HL-60 (cell line): ENCODE data around the gene KRTAP10-1.

Experiments
- DNase-seq, 2 experiments: peaks; one replicate each; pipeline ENCODE4 v3.0.0-alpha.2; 2010 to 2020; ENCODE audit warnings: low read depth in 1 of 2, low spot score in 1 of 2
- H3K27ac ChIP-seq: fragments of 250-450 bp; sonication (Bioruptor Pico); replicated peaks from 2 replicates; pipeline ENCODE4 v1.5.1; 2020; ENCODE audit warnings: mild to moderate bottlenecking, moderate library complexity
- H3K27me3 ChIP-seq: fragments of 250-450 bp; sonication (Bioruptor Pico); 2 replicates; pipeline ENCODE4 v1.5.1; 2021; ENCODE audit warnings: mild to moderate bottlenecking, moderate library complexity; ENCODE audit not compliant: insufficient read depth, poor library complexity, severe bottlenecking
- H3K4me3 ChIP-seq: replicated peaks from 2 replicates; pipeline ENCODE4 v1.5.1; 2011; ENCODE audit warnings: mild to moderate bottlenecking, control low read depth, low read length; ENCODE audit not compliant: insufficient read depth
- GABPA ChIP-seq: IDR thresholded peaks from 2 replicates; pipeline ENCODE4 v1.6.1; 2012; ENCODE audit warnings: low read depth
- POLR2AphosphoS5 ChIP-seq: IDR thresholded peaks from 2 replicates; pipeline ENCODE4 v1.6.1; 2012; ENCODE audit warnings: low read depth
- SPI1 ChIP-seq: IDR thresholded peaks from 2 replicates; pipeline ENCODE4 v1.6.1; 2012; ENCODE audit warnings: low read depth, mild to moderate bottlenecking, borderline replicate concordance
- TF ChIP-seq, protein P1 (sequence below): IDR thresholded peaks from one replicate; pipeline ENCODE4 v1.5.1; 2011; ENCODE audit warnings: low read length, control low read depth, inconsistent platforms; ENCODE audit not compliant: insufficient read depth
- TF ChIP-seq, protein P2 (sequence below): IDR thresholded peaks from 2 replicates; pipeline ENCODE4 v1.6.1; 2012; ENCODE audit warnings: low read depth; ENCODE audit not compliant: insufficient replicate concordance

Gene KRTAP10-1

DNA sequence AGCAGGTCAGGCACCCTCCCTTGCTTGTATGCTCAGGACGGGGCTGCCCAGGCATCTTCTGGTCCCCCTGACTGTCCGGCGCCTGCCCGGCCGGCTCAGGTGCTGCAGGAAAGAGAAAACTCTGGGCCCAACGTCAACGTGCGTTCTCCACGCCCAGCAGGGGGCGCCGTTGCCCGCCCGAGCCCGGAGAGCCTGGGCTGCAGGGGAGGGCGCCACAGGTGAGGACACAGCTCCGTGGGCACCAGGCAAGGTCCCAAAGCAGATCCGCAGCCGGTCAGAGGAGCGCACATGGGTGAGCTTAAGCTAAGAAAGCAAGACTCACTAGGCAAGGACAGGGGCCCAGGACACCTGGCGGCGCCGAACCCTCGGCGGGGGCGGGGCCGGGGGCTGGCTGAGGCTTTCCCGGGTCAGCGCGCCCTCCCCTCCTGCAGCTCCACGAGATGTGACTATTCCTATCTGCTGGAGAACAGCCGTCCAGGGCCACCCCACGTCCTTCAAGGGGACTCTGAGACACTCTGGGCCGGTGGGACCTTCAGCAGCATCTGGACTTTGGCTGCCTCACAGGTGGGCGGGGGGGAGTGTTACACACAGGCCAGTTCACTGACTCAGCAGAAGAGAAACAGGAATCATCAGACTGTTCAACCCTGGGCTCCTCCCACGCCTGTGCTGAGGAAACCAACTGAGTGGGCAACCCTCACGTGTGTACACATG is 29.3 kb downstream of the KRTAP10-1 start:
- DNase-seq, result peak; percentile 29 to 52
- no peak overlapping the region for H3K4me3 ChIP-seq
- H3K27ac ChIP-seq, result no peak overlapping the region
- no peaks in the 10 kb centered on the region for H3K27me3 ChIP-seq
- TF ChIP-seq, protein P1, sequence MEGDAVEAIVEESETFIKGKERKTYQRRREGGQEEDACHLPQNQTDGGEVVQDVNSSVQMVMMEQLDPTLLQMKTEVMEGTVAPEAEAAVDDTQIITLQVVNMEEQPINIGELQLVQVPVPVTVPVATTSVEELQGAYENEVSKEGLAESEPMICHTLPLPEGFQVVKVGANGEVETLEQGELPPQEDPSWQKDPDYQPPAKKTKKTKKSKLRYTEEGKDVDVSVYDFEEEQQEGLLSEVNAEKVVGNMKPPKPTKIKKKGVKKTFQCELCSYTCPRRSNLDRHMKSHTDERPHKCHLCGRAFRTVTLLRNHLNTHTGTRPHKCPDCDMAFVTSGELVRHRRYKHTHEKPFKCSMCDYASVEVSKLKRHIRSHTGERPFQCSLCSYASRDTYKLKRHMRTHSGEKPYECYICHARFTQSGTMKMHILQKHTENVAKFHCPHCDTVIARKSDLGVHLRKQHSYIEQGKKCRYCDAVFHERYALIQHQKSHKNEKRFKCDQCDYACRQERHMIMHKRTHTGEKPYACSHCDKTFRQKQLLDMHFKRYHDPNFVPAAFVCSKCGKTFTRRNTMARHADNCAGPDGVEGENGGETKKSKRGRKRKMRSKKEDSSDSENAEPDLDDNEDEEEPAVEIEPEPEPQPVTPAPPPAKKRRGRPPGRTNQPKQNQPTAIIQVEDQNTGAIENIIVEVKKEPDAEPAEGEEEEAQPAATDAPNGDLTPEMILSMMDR, result peak; percentile 44
- no peak for TF ChIP-seq POLR2AphosphoS5

DNA sequence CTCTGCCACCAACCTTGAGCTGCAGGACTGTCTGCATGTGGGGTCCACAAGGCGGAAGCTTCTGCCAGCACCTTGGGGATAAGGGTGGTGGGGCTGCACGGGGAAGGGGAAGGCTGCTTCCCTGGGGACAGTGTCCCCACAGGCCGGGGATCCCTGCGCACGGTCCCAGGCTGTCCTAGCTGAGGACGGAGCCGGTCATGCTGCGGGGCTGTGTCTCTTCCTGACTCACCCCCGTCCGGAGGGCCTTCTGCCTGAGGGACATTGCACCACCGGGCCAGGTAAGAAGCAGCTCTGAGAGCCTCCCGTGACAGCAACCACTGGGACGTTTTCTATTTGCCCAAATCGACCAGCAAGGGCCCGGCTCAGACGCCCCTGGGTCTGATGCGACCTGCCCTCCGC is 29.9 kb downstream of the KRTAP10-1 start:
- TF ChIP-seq, protein P1, result no peak
- no peak for TF ChIP-seq POLR2AphosphoS5
- TF ChIP-seq, protein P2, sequence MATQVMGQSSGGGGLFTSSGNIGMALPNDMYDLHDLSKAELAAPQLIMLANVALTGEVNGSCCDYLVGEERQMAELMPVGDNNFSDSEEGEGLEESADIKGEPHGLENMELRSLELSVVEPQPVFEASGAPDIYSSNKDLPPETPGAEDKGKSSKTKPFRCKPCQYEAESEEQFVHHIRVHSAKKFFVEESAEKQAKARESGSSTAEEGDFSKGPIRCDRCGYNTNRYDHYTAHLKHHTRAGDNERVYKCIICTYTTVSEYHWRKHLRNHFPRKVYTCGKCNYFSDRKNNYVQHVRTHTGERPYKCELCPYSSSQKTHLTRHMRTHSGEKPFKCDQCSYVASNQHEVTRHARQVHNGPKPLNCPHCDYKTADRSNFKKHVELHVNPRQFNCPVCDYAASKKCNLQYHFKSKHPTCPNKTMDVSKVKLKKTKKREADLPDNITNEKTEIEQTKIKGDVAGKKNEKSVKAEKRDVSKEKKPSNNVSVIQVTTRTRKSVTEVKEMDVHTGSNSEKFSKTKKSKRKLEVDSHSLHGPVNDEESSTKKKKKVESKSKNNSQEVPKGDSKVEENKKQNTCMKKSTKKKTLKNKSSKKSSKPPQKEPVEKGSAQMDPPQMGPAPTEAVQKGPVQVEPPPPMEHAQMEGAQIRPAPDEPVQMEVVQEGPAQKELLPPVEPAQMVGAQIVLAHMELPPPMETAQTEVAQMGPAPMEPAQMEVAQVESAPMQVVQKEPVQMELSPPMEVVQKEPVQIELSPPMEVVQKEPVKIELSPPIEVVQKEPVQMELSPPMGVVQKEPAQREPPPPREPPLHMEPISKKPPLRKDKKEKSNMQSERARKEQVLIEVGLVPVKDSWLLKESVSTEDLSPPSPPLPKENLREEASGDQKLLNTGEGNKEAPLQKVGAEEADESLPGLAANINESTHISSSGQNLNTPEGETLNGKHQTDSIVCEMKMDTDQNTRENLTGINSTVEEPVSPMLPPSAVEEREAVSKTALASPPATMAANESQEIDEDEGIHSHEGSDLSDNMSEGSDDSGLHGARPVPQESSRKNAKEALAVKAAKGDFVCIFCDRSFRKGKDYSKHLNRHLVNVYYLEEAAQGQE, result no peak
- no peak for TF ChIP-seq GABPA
- no peak for TF ChIP-seq SPI1
- H3K27ac ChIP-seq, result no peak overlapping the region
- DNase-seq, result no peak
- no peak overlapping the region for H3K4me3 ChIP-seq
- H3K27me3 ChIP-seq, result no peaks in the 10 kb centered on the region

DNA sequence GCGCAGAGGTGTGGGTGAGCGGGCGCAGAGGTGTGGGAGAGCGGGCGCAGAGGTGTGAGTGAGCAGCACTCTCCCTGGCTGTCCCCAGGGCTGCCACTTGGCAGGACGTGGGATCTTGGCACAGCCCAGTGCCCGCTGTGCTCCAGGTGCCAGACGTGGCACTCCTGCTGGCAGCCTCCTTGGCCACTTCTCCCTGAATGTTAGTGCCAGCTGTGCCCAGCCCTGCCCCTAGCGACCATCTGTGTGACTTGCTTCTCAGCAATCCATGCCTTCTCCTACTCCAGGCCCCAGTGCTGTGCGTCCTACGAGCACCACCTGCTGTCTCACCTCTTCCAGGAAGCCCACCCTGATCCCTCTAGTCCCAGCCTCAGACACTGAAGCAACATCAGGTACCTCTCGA is 30.5 kb downstream of the KRTAP10-1 start:
- no peak overlapping the region for H3K27ac ChIP-seq
- DNase-seq, result peak; percentile 25 to 67
- H3K27me3 ChIP-seq, result no peaks in the 10 kb centered on the region

More for the DNA sequence above, 30.5 kb downstream of the KRTAP10-1 start:
- no peak for TF ChIP-seq GABPA
- TF ChIP-seq, protein P2, result no peak
- TF ChIP-seq, protein P1, result peak; percentile 30
- H3K4me3 ChIP-seq, result no peak overlapping the region
